Type B pancreatic cell (in vitro differentiated cells): Measurements from ENCODE around the gene MDN1. TPM values are rescaled to one million over a fixed set of nuclear protein-coding genes. Genes with fewer than 3 reads are reported as not detected.
"Not testable (repeated sequence)": the region's sequence is repeated elsewhere in the genome, so short reads cannot be mapped to it uniquely, and the experiment has no call there.

Source experiments
- DNase-seq: peaks from one replicate; pipeline ENCODE4 v3.0.0; 2021; ENCODE audit warnings: mixed read lengths; ENCODE audit not compliant: unreplicated experiment; ENCODE audit errors: extremely low spot score
- H3K27ac Mint-ChIP-seq: 2 replicates; pipeline ENCODE4 v1.8.0; 2021; ENCODE audit warnings: mild to moderate bottlenecking, mixed read lengths
- H3K27me3 Mint-ChIP-seq: 2 replicates; pipeline ENCODE4 v1.8.0; 2021; ENCODE audit warnings: mixed read lengths
- H3K36me3 Mint-ChIP-seq: 2 replicates; pipeline ENCODE4 v1.8.0; 2021; ENCODE audit warnings: mixed read lengths
- H3K4me1 Mint-ChIP-seq: one replicate; pipeline ENCODE4 v1.8.0; 2021; ENCODE audit warnings: mixed read lengths; ENCODE audit not compliant: unreplicated experiment
- H3K4me3 Mint-ChIP-seq: 2 replicates; pipeline ENCODE4 v1.8.0; 2021; ENCODE audit warnings: mild to moderate bottlenecking, mixed read lengths
- H3K9me3 Mint-ChIP-seq: 2 replicates; pipeline ENCODE4 v1.8.0; 2021; ENCODE audit warnings: mixed read lengths
- total RNA-seq: library from RNA; stranded (reverse); gene quantifications from 2 replicates; pipeline ENCODE4 v1.2.1, GENCODE V29; 2021; ENCODE audit warnings: low replicate concordance
- TF ChIP-seq, protein P1 (sequence below): fragments of 200-600 bp; sonication (generic); conservative IDR thresholded peaks from 2 replicates; pipeline ENCODE4 v1.5.0; 2021; ENCODE audit warnings: antibody characterized with exemption, mild to moderate bottlenecking

MDN1 gene
- total RNA-seq, 1 donor from 2014 or later = 43.1 TPM

- peaks cover 11% of the 10 kb centered on the region for H3K4me1 Mint-ChIP-seq
- DNase-seq = peak; percentile 36
- no peak overlapping the region for H3K27ac Mint-ChIP-seq
- H3K27me3 Mint-ChIP-seq = no peaks in the 10 kb centered on the region
- peaks cover 34% of the 10 kb centered on the region for H3K36me3 Mint-ChIP-seq
- TF ChIP-seq, protein P1, sequence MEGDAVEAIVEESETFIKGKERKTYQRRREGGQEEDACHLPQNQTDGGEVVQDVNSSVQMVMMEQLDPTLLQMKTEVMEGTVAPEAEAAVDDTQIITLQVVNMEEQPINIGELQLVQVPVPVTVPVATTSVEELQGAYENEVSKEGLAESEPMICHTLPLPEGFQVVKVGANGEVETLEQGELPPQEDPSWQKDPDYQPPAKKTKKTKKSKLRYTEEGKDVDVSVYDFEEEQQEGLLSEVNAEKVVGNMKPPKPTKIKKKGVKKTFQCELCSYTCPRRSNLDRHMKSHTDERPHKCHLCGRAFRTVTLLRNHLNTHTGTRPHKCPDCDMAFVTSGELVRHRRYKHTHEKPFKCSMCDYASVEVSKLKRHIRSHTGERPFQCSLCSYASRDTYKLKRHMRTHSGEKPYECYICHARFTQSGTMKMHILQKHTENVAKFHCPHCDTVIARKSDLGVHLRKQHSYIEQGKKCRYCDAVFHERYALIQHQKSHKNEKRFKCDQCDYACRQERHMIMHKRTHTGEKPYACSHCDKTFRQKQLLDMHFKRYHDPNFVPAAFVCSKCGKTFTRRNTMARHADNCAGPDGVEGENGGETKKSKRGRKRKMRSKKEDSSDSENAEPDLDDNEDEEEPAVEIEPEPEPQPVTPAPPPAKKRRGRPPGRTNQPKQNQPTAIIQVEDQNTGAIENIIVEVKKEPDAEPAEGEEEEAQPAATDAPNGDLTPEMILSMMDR = no peak
- H3K4me3 Mint-ChIP-seq = no peak overlapping the region
- no peaks in the 10 kb centered on the region for H3K9me3 Mint-ChIP-seq
Observed at GRCh38 chr6:89836639-89837222, 17.1 kb upstream of the MDN1 start.

DNA sequence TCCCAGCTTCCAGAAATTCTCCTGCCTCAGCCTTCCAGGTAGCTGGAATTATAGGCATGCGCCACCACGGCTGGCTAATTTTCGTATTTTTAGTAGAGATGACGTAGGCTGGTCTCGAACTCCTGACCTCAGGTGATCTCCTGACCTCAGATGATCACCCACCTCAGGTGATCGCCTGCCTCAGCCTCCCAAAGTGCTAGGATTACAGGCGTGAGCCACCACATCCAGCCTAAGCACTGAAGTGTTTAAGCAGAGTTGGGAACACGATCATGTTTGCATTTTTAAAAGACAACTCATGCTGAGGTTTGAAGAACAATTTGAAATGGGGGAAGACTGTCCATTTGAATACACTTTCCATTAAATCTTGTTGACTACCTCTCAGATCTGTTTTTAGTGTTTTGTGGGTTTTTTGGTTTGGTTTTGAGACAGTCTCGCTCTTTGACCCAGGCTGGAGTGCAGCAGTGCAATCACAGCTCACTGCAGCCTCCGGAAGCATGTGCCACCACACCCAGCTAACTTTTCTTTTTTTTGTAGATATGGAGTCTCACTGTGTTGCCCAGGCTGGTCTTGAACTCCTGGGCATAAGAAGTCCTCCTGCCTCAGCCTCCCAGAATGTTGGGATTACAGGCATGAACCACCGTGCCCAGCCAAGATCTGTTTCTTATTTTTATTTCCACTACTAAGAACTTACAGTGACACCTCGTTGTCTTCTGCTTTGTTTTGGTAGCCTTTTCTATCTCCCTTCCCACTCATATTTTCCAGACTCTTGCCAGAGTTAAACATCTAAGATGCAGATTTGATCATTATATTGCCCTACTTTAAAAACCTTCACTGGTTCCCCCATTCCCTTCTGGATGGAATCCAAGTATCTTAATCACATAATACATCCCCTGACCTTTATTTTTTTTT is 15.5 kb upstream of the MDN1 start:
- H3K4me3 Mint-ChIP-seq = no peak overlapping the region
- DNase-seq = peak; percentile 18
- no peaks in the 10 kb centered on the region for H3K9me3 Mint-ChIP-seq
- TF ChIP-seq, protein P1 = no peak
- H3K4me1 Mint-ChIP-seq = peaks cover 4% of the 10 kb centered on the region
- peaks cover 30% of the 10 kb centered on the region for H3K36me3 Mint-ChIP-seq
- H3K27ac Mint-ChIP-seq = no peak overlapping the region
- no peaks in the 10 kb centered on the region for H3K27me3 Mint-ChIP-seq

- TF ChIP-seq, protein P1 = no peak
- Mint-ChIP-seq H3K9me3 (no peaks in the 10 kb centered on the region), H3K4me3 (peak overlapping the region; percentile 99), H3K27me3 (no peaks in the 10 kb centered on the region), H3K27ac (peak overlapping the region; percentile 96), H3K4me1 (peaks cover 9% of the 10 kb centered on the region), H3K36me3 (peaks cover 16% of the 10 kb centered on the region)
- DNase-seq = no peak
Observed at GRCh38 chr6:89830170-89830809, 10.7 kb upstream of the MDN1 start.

DNA sequence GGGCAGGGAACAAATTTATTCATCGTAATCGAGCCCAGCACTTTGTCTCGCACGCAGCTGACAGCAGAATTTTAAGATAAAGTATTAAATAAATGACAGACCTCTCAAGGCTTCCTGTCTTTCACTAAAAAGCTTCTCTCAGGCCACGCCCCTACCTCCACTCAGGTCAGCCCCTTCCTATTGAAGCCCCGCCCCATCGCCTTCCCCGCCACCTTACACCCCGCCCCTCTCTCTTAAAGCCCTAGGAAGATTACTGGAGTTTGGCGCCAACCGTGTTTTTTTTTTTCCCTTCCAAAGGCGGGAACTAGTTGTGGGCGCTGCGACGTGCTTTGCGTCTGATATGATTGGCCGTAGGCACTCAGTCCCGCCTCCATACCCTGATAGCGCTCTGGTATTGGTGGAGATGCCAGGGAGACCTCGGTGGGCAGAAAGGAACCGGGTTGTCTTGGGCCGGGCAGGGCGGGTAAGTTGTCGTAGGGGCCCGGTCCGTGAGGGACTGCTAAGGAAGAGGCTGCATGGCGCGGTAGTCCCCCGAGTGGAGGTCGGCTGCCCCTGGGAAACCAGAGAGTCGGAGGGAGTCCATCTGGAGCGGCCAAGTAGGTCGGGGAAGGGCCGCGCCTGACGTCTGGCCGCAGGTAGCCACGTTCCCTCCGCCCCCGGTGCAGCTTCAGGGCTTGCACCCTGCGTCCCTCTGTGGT is 10.0 kb upstream of the MDN1 start, which contains the start of gene CASP8AP2:
Gene CASP8AP2, plus strand, starts transcription at position 409 of the 698 bp plus-strand sequence.
- peaks cover 11% of the 10 kb centered on the region for H3K36me3 Mint-ChIP-seq
- TF ChIP-seq, protein P1 = no peak
- peak; percentile 88 for DNase-seq
- no peaks in the 10 kb centered on the region for H3K9me3 Mint-ChIP-seq
- peak within 1 kb of the TSS; percentile 99 for H3K4me3 Mint-ChIP-seq
- H3K4me1 Mint-ChIP-seq = peaks cover 9% of the 10 kb centered on the region
- H3K27ac Mint-ChIP-seq = peak within 1 kb of the TSS; percentile 96
- H3K27me3 Mint-ChIP-seq = no peaks in the 10 kb centered on the region

- peaks cover 11% of the 10 kb centered on the region for H3K36me3 Mint-ChIP-seq
Observed at GRCh38 chr6:89828988-89829471, 9.4 kb upstream of the MDN1 start.

GRCh38 chr6:89828475-89828987 is 8.9 kb upstream of the MDN1 start:
- Mint-ChIP-seq H3K4me3 (peak overlapping the region; percentile 99), H3K27ac (peak overlapping the region; percentile 96)
- not testable (repeated sequence) for DNase-seq, H3K4me1 Mint-ChIP-seq, H3K27me3 Mint-ChIP-seq, H3K36me3 Mint-ChIP-seq, H3K9me3 Mint-ChIP-seq

More at GRCh38 chr6:89828988-89829471, 9.4 kb upstream of the MDN1 start:
- peaks cover 9% of the 10 kb centered on the region for H3K4me1 Mint-ChIP-seq
- TF ChIP-seq, protein P1 = no peak
- peak overlapping the region; percentile 99 for H3K4me3 Mint-ChIP-seq
- no peaks in the 10 kb centered on the region for H3K9me3 Mint-ChIP-seq
- H3K27me3 Mint-ChIP-seq = no peaks in the 10 kb centered on the region
- H3K27ac Mint-ChIP-seq = peak overlapping the region; percentile 96
- DNase-seq = no peak
